Measurements from ENCODE around the gene ATG4C. TPM values are rescaled to one million over a fixed set of nuclear protein-coding genes. Genes with fewer than 3 reads are reported as not detected.

ATG4C gene
- 5.7 and 6.0 TPM in 2 replicates for total RNA-seq

DNA sequence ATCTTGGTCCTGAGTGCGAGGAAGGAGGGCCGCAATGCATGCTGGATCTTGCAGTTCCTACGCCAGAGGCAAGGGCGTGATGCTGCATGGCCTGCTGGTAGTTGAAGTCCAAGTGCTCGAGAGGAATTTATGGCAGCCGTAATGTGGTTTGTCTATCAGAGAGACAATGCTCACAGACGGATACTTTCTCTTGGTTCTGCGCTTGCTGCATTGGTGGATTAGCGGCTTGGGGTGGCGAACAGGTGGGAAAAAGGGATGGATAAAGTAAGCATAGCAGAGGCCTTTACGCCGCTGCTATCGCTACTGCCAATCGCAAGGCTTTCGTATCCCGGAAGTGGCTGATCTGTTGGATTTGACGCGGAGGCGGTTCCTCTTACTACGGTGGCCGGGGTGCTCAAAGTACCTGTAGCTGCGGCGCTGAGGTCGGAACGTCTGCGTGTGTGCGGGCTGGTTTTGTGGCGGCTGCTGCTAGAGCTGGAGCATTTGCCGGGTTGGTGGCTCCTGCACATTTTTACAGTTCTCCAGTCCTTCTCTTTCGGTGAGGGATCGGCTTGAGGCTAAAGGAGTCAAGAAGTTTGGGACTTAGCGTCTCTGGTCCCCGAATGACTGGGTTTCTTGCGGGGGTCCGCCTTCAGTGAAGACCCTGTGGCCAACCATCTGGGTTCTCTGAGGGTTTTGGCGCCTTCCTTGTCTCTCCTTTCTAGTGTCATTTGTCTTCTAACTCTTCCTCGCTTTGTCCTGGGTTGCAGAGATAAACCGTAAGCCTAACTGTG lies at the start of gene ATG4C:
Gene ATG4C, plus strand, starts transcription at position 397 of the 773 bp plus-strand sequence. CDS start 19,655 bp downstream, outside the sequence.

Other genes starting within 250 kb of the ATG4C start
- gene ANGPTL3, start 186.6 kb upstream of the ATG4C start, total RNA-seq, result not detected in 2 replicates
- 14.1 and 25.0 TPM in 2 replicates for gene DOCK7, start 95.7 kb upstream of the ATG4C start, total RNA-seq

All from bladder microvascular endothelial cell (primary cell).